ENCODE data around the gene TAF8.

DNA sequence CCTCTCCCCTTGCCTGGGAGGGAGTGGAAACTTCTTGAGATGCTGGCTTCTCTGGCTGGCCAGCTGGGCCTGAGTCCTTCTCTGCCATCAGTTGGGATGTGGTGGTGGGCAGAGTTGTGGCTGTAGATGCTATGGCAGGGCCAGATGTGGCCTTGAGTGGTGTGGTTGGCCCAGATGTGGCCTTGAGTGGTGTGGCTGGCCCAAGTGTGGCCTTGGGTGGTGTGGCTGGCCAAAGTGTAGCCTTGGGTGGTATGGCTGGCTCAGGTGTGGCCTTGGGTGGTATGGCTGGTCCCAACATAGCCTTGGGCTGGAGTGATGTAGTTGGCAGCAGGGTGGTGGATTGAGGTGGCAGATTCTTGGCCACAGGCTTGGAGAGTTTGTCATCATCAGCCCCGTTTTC is 55.4 kb downstream of the TAF8 start:
- TF ChIP-seq, protein P1, sequence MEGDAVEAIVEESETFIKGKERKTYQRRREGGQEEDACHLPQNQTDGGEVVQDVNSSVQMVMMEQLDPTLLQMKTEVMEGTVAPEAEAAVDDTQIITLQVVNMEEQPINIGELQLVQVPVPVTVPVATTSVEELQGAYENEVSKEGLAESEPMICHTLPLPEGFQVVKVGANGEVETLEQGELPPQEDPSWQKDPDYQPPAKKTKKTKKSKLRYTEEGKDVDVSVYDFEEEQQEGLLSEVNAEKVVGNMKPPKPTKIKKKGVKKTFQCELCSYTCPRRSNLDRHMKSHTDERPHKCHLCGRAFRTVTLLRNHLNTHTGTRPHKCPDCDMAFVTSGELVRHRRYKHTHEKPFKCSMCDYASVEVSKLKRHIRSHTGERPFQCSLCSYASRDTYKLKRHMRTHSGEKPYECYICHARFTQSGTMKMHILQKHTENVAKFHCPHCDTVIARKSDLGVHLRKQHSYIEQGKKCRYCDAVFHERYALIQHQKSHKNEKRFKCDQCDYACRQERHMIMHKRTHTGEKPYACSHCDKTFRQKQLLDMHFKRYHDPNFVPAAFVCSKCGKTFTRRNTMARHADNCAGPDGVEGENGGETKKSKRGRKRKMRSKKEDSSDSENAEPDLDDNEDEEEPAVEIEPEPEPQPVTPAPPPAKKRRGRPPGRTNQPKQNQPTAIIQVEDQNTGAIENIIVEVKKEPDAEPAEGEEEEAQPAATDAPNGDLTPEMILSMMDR (IDR thresholded peaks at IDR 0.05), result no peak
- no peak for TF ChIP-seq POLR2A (IDR thresholded peaks at IDR 0.05)

Measured in lower leg skin (tissue), 3 donors.